Right atrium auricular region (tissue), 2 donors: Measurements from ENCODE around the gene UVRAG. TPM values are rescaled to one million over a fixed set of nuclear protein-coding genes. Genes with fewer than 3 reads are reported as not detected.
A peak's percentile ranks its signal among the peaks of the same experiment; 100 is the strongest.

Experiments
- DNase-seq: peaks from one replicate; pipeline ENCODE4 v3.0.0-alpha.2; 2019; ENCODE audit warnings: low spot score
- H3K27ac ChIP-seq, 2 donors: fragments of 200-600 bp; sonication (generic); 1 replicate in 1 of 2; 2 replicates in 1 of 2; pipeline ENCODE4 v1.5.1; 2016 to 2019
- H3K27me3 ChIP-seq, 2 donors: fragments of 200-600 bp; sonication (generic); one replicate each; pipeline versions ENCODE4 v1.5.1 to v1.6.0; 2017 to 2019
- H3K36me3 ChIP-seq: fragments of 200-600 bp; sonication (generic); one replicate; pipeline ENCODE4 v1.5.1; 2016
- H3K4me1 ChIP-seq, 2 donors: fragments of 200-600 bp; sonication (generic); one replicate each; pipeline versions ENCODE4 v1.5.1 to v1.6.0; 2017 to 2019
- H3K4me3 ChIP-seq, 2 donors: fragments of 200-600 bp; sonication (generic); 1 replicate in 1 of 2; 2 replicates in 1 of 2; pipeline ENCODE4 v1.5.1; 2017 to 2019; ENCODE audit warnings: mild to moderate bottlenecking in 1 of 2, moderate library complexity in 1 of 2
- H3K9me3 ChIP-seq, 2 donors: fragments of 200-600 bp; sonication (generic); one replicate each; pipeline ENCODE4 v1.5.1; 2019
- total RNA-seq, 2 donors: library from RNA; depleted of rRNA; stranded (reverse); fragments of >200 nt; gene quantifications; one replicate each; pipeline ENCODE4 v1.1.0, GENCODE V29; 2016
- TF ChIP-seq, protein P1 (sequence below), 2 donors: fragments of 200-600 bp; sonication (generic); IDR thresholded peaks; one replicate each; pipeline ENCODE4 v1.5.1; 2019; ENCODE audit warnings: antibody characterized with exemption in 2 of 2

Gene UVRAG
- total RNA-seq, 2 donors from 2014 or later, result 13.2 to 13.9 TPM

DNA sequence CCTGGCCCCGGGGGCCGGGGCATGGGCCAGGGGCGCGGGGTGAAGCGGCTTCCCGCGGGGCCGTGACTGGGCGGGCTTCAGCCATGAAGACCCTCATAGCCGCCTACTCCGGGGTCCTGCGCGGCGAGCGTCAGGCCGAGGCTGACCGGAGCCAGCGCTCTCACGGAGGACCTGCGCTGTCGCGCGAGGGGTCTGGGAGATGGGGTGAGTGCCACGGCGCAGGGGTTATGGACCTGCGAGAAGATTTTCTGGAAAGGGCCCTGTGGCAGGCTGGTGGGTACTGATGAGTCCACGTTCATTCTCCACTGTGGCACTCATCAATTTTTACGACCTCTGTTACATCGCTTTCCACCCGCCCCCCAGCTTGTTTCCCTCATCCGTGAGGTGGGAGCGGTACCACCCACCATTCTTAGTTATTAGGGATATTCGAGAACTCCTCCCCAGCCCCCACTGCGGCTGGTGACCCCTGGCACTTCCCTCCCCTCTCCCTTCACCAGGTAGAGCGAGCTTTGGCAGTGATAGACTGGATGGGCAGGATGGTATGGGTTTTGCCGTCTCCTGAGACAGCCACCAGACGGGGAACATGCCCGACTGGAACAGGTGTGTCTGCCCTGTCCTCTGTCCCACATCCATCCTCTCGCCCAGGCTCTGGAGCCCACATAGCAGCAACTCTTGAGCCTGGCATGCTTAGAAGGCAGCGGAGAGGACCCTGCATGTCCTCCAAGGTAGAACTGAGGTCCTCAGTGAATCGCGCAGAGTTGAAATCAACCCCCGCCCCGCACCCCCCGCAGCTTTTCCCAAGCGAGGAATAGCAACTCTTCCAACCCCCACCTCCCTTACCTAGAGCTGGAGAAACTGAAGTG, 45.9 kb upstream of the UVRAG start:
- peaks cover 0 to 18% of the 10 kb centered on the region in 2 donors for H3K4me1 ChIP-seq
- H3K9me3 ChIP-seq, result no peaks in the 10 kb centered on the region
- peak overlapping the region; percentile 40 to 54 for H3K4me3 ChIP-seq
- H3K27me3 ChIP-seq, result no peaks in the 10 kb centered on the region
- DNase-seq, result no peak
- H3K36me3 ChIP-seq, result no peaks in the 10 kb centered on the region
- TF ChIP-seq, protein P1, sequence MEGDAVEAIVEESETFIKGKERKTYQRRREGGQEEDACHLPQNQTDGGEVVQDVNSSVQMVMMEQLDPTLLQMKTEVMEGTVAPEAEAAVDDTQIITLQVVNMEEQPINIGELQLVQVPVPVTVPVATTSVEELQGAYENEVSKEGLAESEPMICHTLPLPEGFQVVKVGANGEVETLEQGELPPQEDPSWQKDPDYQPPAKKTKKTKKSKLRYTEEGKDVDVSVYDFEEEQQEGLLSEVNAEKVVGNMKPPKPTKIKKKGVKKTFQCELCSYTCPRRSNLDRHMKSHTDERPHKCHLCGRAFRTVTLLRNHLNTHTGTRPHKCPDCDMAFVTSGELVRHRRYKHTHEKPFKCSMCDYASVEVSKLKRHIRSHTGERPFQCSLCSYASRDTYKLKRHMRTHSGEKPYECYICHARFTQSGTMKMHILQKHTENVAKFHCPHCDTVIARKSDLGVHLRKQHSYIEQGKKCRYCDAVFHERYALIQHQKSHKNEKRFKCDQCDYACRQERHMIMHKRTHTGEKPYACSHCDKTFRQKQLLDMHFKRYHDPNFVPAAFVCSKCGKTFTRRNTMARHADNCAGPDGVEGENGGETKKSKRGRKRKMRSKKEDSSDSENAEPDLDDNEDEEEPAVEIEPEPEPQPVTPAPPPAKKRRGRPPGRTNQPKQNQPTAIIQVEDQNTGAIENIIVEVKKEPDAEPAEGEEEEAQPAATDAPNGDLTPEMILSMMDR (IDR thresholded peaks at IDR 0.05), result no peak
- H3K27ac ChIP-seq, result peak overlapping the region in 1 of 2 donors; percentile 2

DNA sequence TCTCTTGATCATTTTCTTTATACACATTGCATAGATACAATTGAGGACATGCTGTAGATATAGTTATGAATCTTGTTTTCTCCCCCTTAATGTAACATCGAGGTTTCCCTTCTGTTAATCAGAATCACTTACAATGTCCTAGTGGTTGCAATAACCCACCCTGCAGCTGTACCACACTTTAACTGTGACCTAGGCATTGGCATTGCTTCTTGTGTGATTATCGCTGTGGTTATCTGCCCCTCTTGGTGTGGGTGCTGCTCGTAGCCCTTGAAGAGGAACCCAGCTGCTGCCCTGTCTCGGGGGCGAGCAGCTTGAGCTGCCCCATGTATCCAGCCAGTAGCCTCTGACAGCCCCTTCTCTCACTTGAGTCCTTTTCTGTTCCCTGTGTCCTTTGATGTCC, 44.9 kb upstream of the UVRAG start:
- Histone ChIP-seq H3K27me3 (no peaks in the 10 kb centered on the region), H3K4me3 (no peak overlapping the region), H3K4me1 (peaks cover 0 to 18% of the 10 kb centered on the region in 2 donors), H3K9me3 (no peaks in the 10 kb centered on the region), H3K36me3 (no peaks in the 10 kb centered on the region), H3K27ac (no peak overlapping the region)
- TF ChIP-seq, protein P1 (IDR thresholded peaks at IDR 0.05), result no peak
- no peak for DNase-seq

GRCh38 chr11:75771646-75772410, 43.2 kb upstream of the UVRAG start:
- DNase-seq, result peak; percentile 72
- Histone ChIP-seq H3K27ac (no peak overlapping the region), H3K4me1 (peaks cover 0 to 18% of the 10 kb centered on the region in 2 donors)

GRCh38 chr11:75773595-75774353, 41.2 kb upstream of the UVRAG start:
- no peak for DNase-seq
- Histone ChIP-seq H3K4me3 (no peak overlapping the region), H3K27me3 (no peaks in the 10 kb centered on the region), H3K36me3 (no peaks in the 10 kb centered on the region), H3K27ac (no peak overlapping the region), H3K4me1 (peaks cover 0 to 3% of the 10 kb centered on the region in 2 donors), H3K9me3 (no peaks in the 10 kb centered on the region)
- TF ChIP-seq, protein P1 (IDR thresholded peaks at IDR 0.05), result no peak

More at GRCh38 chr11:75771646-75772410, 43.2 kb upstream of the UVRAG start:
- TF ChIP-seq, protein P1 (IDR thresholded peaks at IDR 0.05), result no peak
- Histone ChIP-seq H3K9me3 (no peaks in the 10 kb centered on the region), H3K36me3 (no peaks in the 10 kb centered on the region), H3K27me3 (no peaks in the 10 kb centered on the region), H3K4me3 (no peak overlapping the region)

GRCh38 chr11:75775056-75775455, 40.0 kb upstream of the UVRAG start:
- DNase-seq, result no peak
- Histone ChIP-seq H3K4me1 (no peaks in the 10 kb centered on the region), H3K9me3 (no peaks in the 10 kb centered on the region), H3K36me3 (no peaks in the 10 kb centered on the region), H3K27me3 (no peaks in the 10 kb centered on the region), H3K4me3 (no peak overlapping the region), H3K27ac (no peak overlapping the region)
- TF ChIP-seq, protein P1 (IDR thresholded peaks at IDR 0.05), result no peak
